ENCODE data around the gene RHOT2. TPM values are rescaled to one million over a fixed set of nuclear protein-coding genes. Genes with fewer than 3 reads are reported as not detected.
A peak's percentile ranks its signal among the peaks of the same experiment; 100 is the strongest.
"Not testable (repeated sequence)": the region's sequence is repeated elsewhere in the genome, so short reads cannot be mapped to it uniquely, and the experiment has no call there.

The RHOT2 gene
- total RNA-seq, 1 donor from 2014 or later, result 57.9 TPM

- peak; percentile 92 for DNase-seq (ENCODE audit: low spot score)
- ATAC-seq, result peak; percentile 73
Measured at GRCh38 chr16:679814-680624, 12.1 kb downstream of the RHOT2 start, which contains the start of gene STUB1. Gene STUB1, plus strand, starts transcription at chr16:680410. Its CDS starts 116 bp downstream, at chr16:680526.

- DNase-seq (ENCODE audit: low spot score) (no peak), ATAC-seq (no peak)
Measured at GRCh38 chr16:680625-680945, 12.7 kb downstream of the RHOT2 start.

DNA sequence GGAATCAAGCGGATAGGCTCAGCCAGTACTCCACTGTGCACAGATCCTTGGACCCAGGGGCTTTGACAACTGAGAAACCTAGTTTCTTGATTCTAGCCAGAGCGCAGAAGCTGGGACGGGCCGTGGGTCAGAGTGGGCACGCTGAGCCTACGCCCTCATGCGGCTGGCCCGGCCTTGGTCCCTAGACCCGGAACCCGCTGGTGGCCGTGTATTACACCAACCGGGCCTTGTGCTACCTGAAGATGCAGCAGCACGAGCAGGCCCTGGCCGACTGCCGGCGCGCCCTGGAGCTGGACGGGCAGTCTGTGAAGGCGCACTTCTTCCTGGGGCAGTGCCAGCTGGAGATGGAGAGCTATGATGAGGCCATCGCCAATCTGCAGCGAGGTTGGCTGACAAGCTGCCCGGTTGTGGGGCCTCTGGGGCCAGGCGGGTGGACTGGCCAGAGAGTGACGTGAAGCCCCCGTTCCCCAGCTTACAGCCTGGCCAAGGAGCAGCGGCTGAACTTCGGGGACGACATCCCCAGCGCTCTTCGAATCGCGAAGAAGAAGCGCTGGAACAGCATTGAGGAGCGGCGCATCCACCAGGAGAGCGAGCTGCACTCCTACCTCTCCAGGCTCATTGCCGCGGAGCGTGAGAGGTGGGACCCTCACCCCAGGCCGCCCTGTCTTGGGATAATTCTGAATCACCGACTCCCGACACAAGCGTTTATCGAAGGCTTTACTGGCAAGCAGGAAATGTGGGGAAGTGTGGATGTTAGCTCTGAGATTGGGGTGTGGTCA, 13.2 kb downstream of the RHOT2 start:
- DNase-seq (ENCODE audit: low spot score) (peak; percentile 73), ATAC-seq (no peak)

- DNase-seq (ENCODE audit: low spot score), result no peak
Measured at GRCh38 chr16:681746-682427, 14.0 kb downstream of the RHOT2 start.

GRCh38 chr16:682493-683395, 14.8 kb downstream of the RHOT2 start:
- ATAC-seq (no peak), DNase-seq (ENCODE audit: low spot score) (no peak)

More at GRCh38 chr16:681746-682427, 14.0 kb downstream of the RHOT2 start:
- ATAC-seq, result no peak

DNA sequence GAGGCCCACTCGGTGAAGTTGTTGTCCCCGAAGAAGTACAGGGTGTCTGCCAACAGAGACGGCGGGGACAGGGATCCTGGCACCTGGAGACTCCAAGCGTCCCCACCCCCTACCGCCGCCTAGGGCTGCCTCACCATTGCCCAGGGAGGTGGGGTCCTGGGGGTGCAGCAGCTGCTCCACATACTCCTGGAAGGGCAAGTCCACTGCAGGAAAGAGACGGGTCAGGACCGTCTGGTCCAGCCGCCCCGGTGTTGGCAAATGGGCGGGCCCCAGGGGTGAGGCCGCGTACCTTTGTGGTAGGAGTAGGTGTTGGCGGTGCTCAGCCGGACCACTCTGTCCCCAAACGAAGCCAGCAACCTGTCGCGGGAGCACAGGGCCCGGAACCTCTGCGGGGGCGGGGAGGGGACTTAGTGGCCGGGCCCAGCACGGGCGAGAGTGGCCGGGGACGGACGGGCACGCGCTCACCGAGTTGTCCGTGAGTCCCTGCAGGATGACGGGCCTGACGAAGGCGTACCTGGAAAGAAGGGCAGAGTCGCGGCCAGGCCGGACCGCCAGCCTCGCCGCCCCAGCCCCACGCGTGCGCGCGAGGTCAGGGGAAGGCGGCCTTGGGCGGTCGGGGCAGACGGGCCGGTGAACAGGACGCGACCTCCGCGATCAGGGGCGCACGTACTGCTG, 15.6 kb downstream of the RHOT2 start:
- DNase-seq (ENCODE audit: low spot score) (no peak), ATAC-seq (no peak)

DNA sequence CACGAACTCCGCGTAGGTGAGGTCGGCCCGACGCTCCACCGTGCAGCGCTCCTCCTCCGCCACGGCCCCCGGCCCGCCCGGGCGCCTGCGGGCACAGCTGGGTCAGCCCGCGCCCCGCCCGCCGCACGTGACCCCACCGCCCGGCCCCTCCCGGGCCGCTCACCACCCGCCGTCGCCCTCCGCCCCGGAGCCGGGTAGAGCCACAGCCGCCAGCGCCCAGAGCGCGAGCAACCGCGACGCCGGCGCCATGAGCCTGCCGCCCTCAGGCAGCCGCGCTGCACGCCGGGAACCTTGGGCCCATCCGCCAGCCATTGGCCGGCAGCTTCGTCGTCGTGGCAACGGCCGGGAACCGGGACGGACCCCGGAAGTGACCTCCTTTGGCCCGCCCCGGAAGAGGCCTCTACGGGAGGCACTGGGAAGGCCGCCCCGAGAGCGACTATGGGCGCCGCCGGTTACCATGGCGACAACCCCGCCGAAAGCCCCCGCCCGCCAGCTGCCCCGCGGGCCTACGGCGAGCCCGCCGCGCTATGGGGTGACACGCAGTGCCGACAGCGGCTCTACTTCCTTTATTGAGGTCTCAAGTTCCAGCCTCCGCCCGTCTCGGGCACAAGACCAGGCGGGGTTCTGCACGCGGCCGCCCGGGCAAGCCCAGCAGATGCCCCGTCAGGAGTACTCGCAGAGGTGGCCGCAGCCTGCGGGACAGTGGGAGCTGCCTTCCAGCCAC, 16.3 kb downstream of the RHOT2 start, which contains the start of gene JMJD8:
JMJD8 (minus strand) TSS at position 264 of the 724 bp plus-strand sequence; CDS start at position 249, 15 bp downstream.
- ATAC-seq (peak; percentile 63), DNase-seq (ENCODE audit: low spot score) (peak; percentile 98)

GRCh38 chr16:684961-685696, 17.2 kb downstream of the RHOT2 start:
- ATAC-seq, result no peak
- peak; percentile 65 for DNase-seq (ENCODE audit: low spot score)

DNA sequence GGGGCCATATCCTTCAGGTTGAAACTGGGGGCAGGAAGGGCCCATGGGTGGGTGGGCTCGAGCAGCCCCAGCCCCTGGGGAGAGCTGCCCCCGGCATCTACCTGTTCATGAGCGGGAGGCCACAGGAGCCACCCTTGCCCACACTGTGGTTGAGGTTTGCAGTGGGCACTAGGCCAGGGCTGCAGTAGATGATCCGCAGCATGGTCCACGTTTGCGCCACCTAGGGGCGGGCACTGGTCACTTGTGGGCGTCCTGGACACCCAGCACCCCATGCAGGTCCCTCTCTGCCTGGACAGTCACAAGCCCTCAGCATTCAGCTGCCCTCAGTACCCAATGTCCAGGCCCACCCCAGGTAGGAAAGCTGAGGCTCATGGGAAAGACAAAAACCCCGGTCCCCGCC, 18.0 kb downstream of the RHOT2 start:
- ATAC-seq, result peak; percentile 8
- peak; percentile 65 for DNase-seq (ENCODE audit: low spot score)

DNA sequence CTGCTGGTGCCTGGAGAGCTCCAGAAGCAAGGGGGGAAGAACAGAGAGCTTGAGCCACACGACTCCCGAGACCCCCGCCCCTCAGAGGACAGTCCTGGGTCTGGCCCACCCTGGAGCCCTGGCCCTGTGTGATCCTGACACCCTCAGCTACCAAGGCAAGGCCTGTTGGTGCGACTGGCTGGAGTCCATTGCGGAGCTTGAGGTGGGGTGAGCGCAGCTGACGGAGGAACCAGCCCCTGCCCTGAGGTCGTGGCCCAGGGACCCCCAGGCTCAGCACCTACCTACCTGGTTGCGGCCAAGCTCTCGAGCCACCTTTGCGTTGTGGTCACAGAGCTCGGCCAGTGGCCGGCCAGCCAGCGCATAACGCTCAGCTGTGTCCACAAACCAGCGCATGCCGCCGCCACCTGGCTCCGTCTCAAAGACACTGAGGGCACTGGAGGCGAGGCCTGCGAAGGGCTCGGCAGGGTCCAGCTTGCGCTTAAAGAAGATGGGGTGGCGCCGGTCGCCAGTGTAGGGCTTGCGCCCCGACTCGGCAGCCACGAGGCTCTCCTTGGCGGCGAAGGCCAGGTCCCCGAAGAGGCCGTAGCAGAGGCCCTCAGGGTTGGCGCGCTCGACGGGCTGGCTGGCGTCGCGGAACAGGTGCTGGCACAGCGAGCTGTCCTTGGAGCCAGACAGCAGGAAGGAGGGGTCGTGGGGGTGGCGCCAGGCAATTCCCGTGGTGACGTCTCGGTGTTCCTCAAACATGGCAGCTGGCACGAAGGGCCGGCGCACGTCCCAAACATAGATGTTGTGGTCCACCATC, 18.7 kb downstream of the RHOT2 start:
- ATAC-seq, result no peak
- no peak for DNase-seq (ENCODE audit: low spot score)

- DNase-seq (ENCODE audit: low spot score) (no peak), ATAC-seq (no peak)
Measured at GRCh38 chr16:687499-687898, 19.6 kb downstream of the RHOT2 start.

- ATAC-seq, result no peak
Measured at GRCh38 chr16:689175-689897, 21.4 kb downstream of the RHOT2 start.

GRCh38 chr16:691242-691641, 23.3 kb downstream of the RHOT2 start:
- not testable (repeated sequence) for ATAC-seq; DNase-seq (ENCODE audit: low spot score)

More at GRCh38 chr16:689175-689897, 21.4 kb downstream of the RHOT2 start:
- DNase-seq (ENCODE audit: low spot score), result no peak

DNA sequence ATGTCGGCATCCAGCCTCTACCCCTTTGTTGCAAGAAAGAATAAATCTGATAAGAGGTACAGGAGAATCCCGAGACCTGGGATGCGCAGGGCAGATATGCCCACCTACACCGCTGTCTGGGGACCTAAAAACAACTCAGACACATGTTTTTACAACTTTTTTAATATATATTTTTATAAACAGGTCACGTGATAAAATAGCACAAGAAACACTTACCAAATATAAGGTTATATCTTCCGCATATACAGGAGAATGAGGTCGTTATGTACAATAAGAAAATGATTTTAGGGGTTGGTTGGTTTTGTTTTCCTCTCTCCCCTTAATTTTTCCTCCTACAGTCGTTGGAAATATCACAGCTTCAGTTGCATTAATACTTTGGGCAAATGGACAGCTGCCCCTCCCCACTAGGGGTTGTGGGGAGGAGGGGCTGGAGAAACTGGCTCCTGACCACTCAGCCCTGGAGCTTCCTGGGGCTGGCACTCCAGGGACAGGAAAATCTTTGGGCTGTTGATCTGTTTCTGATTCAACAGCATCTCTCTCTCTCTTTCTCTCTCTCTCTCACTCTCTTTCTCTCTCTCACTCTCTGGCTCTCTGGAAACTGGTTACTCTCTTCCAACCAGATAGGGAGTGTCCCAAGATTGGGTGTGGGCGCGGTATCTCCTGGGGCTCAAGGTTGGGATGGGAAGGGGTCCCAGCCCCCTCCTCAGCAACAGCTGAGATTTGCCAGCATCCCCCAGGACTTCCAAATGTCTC, 24.6 kb downstream of the RHOT2 start:
- ATAC-seq (no peak), DNase-seq (ENCODE audit: low spot score) (no peak)

DNA sequence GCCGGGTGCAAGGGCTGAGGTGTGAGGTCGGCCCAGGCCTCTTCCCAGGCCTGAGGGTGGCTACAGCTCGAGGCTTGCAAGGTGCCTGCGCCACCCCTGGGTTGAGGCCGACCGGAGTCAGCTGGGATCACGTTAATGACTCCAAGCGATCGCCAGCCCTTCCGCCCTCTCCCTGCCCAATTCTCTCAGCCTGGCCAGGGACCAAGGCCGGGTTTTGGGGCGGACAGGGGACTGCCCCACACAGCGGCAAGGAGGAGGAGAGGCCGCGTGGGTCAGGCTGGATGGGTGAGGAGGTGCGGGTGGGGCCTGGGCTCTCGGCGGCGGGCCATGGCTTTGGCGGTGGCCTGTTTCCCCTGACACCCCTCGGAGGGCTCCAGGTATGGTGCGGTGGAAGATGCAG, 25.4 kb downstream of the RHOT2 start:
- ATAC-seq (no peak), DNase-seq (ENCODE audit: low spot score) (no peak)

GRCh38 chr16:693766-694165, 25.8 kb downstream of the RHOT2 start:
- DNase-seq (ENCODE audit: low spot score) (no peak), ATAC-seq (no peak)
